Activated B cell treated with CpG ODN at 0.5 μM for 24 hours (primary cell): ENCODE measurements around the gene PRLR. TPM values are rescaled to one million over a fixed set of nuclear protein-coding genes. Genes with fewer than 3 reads are reported as not detected.

Source experiments
- ATAC-seq: fragments of 200-7000 bp; cut with Tn5 transposase; one replicate; pipeline ENCODE4 v1.10.0; 2021; ENCODE audit warnings: low read depth, mild to moderate bottlenecking, moderate library complexity
- CTCF ChIA-PET: fragments of 350-600 bp; sonication (Branson Sonifier 250); formaldehyde crosslinking; loops from one replicate; lab custom pipeline; 2021; ENCODE audit warnings: antibody characterized with exemption; lab: Charles Lee
- POLR2A ChIA-PET: fragments of 350-600 bp; sonication (Branson Sonifier 250); formaldehyde crosslinking; loops from one replicate; lab custom pipeline; 2021; ENCODE audit warnings: antibody characterized with exemption; lab: Charles Lee
- DNase-seq: peaks from one replicate; pipeline ENCODE4 v3.0.0; 2022
- H3K27ac Mint-ChIP-seq: one replicate; pipeline ENCODE4 v1.8.0; 2020; ENCODE audit warnings: mixed read lengths
- H3K27me3 Mint-ChIP-seq: one replicate; pipeline ENCODE4 v1.8.0; 2021; ENCODE audit warnings: mixed read lengths
- H3K36me3 Mint-ChIP-seq: one replicate; pipeline ENCODE4 v1.8.0; 2021; ENCODE audit warnings: low read depth, mixed read lengths
- H3K4me1 Mint-ChIP-seq: one replicate; pipeline ENCODE4 v1.8.0; 2021; ENCODE audit warnings: mixed read lengths
- H3K4me3 Mint-ChIP-seq: one replicate; pipeline ENCODE4 v1.8.0; 2020; ENCODE audit warnings: mild to moderate bottlenecking, mixed read lengths
- H3K9me3 Mint-ChIP-seq: one replicate; pipeline ENCODE4 v1.8.0; 2020; ENCODE audit warnings: mixed read lengths
- CTCF ChIP-seq: fragments of 200-600 bp; IDR thresholded peaks from one replicate; pipeline ENCODE4 v1.8.0; 2022; ENCODE audit warnings: antibody characterized with exemption, mild to moderate bottlenecking
- intact Hi-C: fragments of 100-400 bp; cut with micrococcal nuclease; formaldehyde crosslinking; loops from one replicate; pipeline ENCODE4 v1.15.1; 2024
- total RNA-seq: library from RNA; stranded (reverse); gene quantifications from 2 replicates; pipeline ENCODE4 v1.2.3, GENCODE V29; 2022

Gene PRLR
- total RNA-seq, 1 donor from 2014 or later = 3.7 TPM

GRCh38 chr5:35233601-35234000, 3.3 kb upstream of the PRLR start:
- no peak for ATAC-seq
- H3K9me3 Mint-ChIP-seq = no peaks in the 10 kb centered on the region
- H3K4me1 Mint-ChIP-seq = peaks cover 15% of the 10 kb centered on the region
- TF ChIP-seq CTCF = no peak
- peaks cover 21% of the 10 kb centered on the region for H3K27me3 Mint-ChIP-seq
- DNase-seq = no peak
- ChIA-PET CTCF (no interaction called here), POLR2A (no interaction called here)
- no peak overlapping the region for H3K27ac Mint-ChIP-seq
- H3K4me3 Mint-ChIP-seq = no peak overlapping the region
- intact Hi-C loops = no loop called here
- no peaks in the 10 kb centered on the region for H3K36me3 Mint-ChIP-seq

GRCh38 chr5:35233121-35233520, 2.8 kb upstream of the PRLR start:
- ChIA-PET POLR2A (no interaction called here), CTCF (no interaction called here)
- H3K4me3 Mint-ChIP-seq = no peak overlapping the region
- H3K9me3 Mint-ChIP-seq = no peaks in the 10 kb centered on the region
- no peak overlapping the region for H3K27ac Mint-ChIP-seq
- no peak for TF ChIP-seq CTCF
- intact Hi-C loops = no loop called here
- no peaks in the 10 kb centered on the region for H3K36me3 Mint-ChIP-seq
- no peak for ATAC-seq
- peaks cover 15% of the 10 kb centered on the region for H3K4me1 Mint-ChIP-seq
- H3K27me3 Mint-ChIP-seq = peaks cover 22% of the 10 kb centered on the region
- no peak for DNase-seq

GRCh38 chr5:35232124-35232523, 1.8 kb upstream of the PRLR start:
- no peak for DNase-seq
- TF ChIP-seq CTCF = no peak
- peaks cover 15% of the 10 kb centered on the region for H3K4me1 Mint-ChIP-seq
- ChIA-PET POLR2A (no interaction called here), CTCF (no interaction called here)
- H3K9me3 Mint-ChIP-seq = no peaks in the 10 kb centered on the region
- peaks cover 32% of the 10 kb centered on the region for H3K27me3 Mint-ChIP-seq
- no peaks in the 10 kb centered on the region for H3K36me3 Mint-ChIP-seq
- intact Hi-C loops = no loop called here
- H3K4me3 Mint-ChIP-seq = no peak overlapping the region
- no peak for ATAC-seq
- H3K27ac Mint-ChIP-seq = no peak overlapping the region

GRCh38 chr5:35229076-35230037, 930 bp downstream of the PRLR start:
- DNase-seq = peak; percentile 23

More at GRCh38 chr5:35229076-35230037, 930 bp downstream of the PRLR start:
- Mint-ChIP-seq H3K27me3 (peaks cover 49% of the 10 kb centered on the region), H3K36me3 (no peaks in the 10 kb centered on the region), H3K4me1 (peaks cover 15% of the 10 kb centered on the region), H3K9me3 (no peaks in the 10 kb centered on the region), H3K4me3 (peak overlapping the region; percentile 84), H3K27ac (peak overlapping the region; percentile 62)
- POLR2A ChIA-PET = interaction anchor here (1.0 to 1.8 kb wide), 2 partner anchors 17 to 90 kb away, joined by 5 to 7 read pairs; no protein-coding TSS in a partner anchor
- TF ChIP-seq CTCF = no peak
- CTCF ChIA-PET = interaction anchor here (1.2 kb wide), 1 partner anchor 207 kb away, joined by 4 read pairs; no protein-coding TSS in a partner anchor
- ATAC-seq = peak; percentile 63
- intact Hi-C loops = loop anchor here (1.0 to 2.0 kb wide), 3 partner anchors 17 to 697 kb away; no protein-coding TSS in a partner anchor
